ENCODE results near the gene KDM6A.

KDM6A gene

GRCh38 chrX:44943007-44943406 lies 70.0 kb downstream of the KDM6A start:
- H3K79me2 ChIP-seq (ENCODE audit: control insufficient read depth, insufficient read depth, low read length, poor library complexity) = no peaks in the 10 kb centered on the region
- H2BK5ac ChIP-seq (ENCODE audit: low read depth, low read length, poor library complexity) = no peak overlapping the region
- peaks cover 0 to 2% of the 10 kb centered on the region in 2 experiments for H3K4me1 ChIP-seq (ENCODE audit: control insufficient read depth in 1 of 2, insufficient read depth in 2 of 2, low read length in 2 of 2)
- no CpG with 5 or more reads among the region's 3 CpGs for WGBS (ENCODE audit: extremely low coverage, insufficient coverage, insufficient read length)
- no peak overlapping the region for H3K4me2 ChIP-seq (ENCODE audit: low read length)
- no peaks in the 10 kb centered on the region for H3K27me3 ChIP-seq (ENCODE audit: insufficient read depth, low read length)
- no peak overlapping the region for H3K23ac ChIP-seq (ENCODE audit: low read length)
- no peak overlapping the region for H3K9ac ChIP-seq (ENCODE audit: low read length)
- no peak overlapping the region for H3K4me3 ChIP-seq (ENCODE audit: low read depth, low read length)
- no peak overlapping the region for H3K4ac ChIP-seq (ENCODE audit: low read depth, low read length)
- no peak overlapping the region for H2AFZ ChIP-seq (ENCODE audit: insufficient read depth, low read length, poor library complexity)
- H2BK12ac ChIP-seq (ENCODE audit: low read length) = no peak overlapping the region
- H3K36me3 ChIP-seq (ENCODE audit: control insufficient read depth in 1 of 2, insufficient read depth in 2 of 2, low read length in 2 of 2) = no peaks in the 10 kb centered on the region
- H2BK120ac ChIP-seq (ENCODE audit: insufficient read depth, low read length, poor library complexity) = no peak overlapping the region
- no peak overlapping the region for H4K12ac ChIP-seq (ENCODE audit: low read depth, low read length)
- no peak overlapping the region for H4K8ac ChIP-seq (ENCODE audit: low read depth, low read length)
- H4K91ac ChIP-seq (ENCODE audit: low read depth, low read length) = no peak overlapping the region
- no peak overlapping the region for H2AK5ac ChIP-seq (ENCODE audit: low read length)
- no peaks in the 10 kb centered on the region for H3K9me3 ChIP-seq (ENCODE audit: insufficient read depth, low read depth, low read length)
- H3K18ac ChIP-seq (ENCODE audit: low read length) = no peak overlapping the region
- no peak overlapping the region for H3K14ac ChIP-seq (ENCODE audit: low read length)
- H3K79me1 ChIP-seq (ENCODE audit: low read length) = no peaks in the 10 kb centered on the region
- no peak for DNase-seq
- H3K27ac ChIP-seq (ENCODE audit: low read depth, low read length) = no peak overlapping the region

- H2BK5ac ChIP-seq (ENCODE audit: low read depth, low read length, poor library complexity) = no peak overlapping the region
- no peak overlapping the region for H4K12ac ChIP-seq (ENCODE audit: low read depth, low read length)
Measured at GRCh38 chrX:44944894-44945293, 71.9 kb downstream of the KDM6A start.

GRCh38 chrX:44945736-44946135 lies 72.7 kb downstream of the KDM6A start:
- Histone ChIP-seq H3K9ac (ENCODE audit: low read length) (no peak overlapping the region), H3K27ac (ENCODE audit: low read depth, low read length) (no peak overlapping the region), H3K79me2 (ENCODE audit: control insufficient read depth, insufficient read depth, low read length, poor library complexity) (no peaks in the 10 kb centered on the region), H3K18ac (ENCODE audit: low read length) (no peak overlapping the region), H3K79me1 (ENCODE audit: low read length) (no peaks in the 10 kb centered on the region), H3K4me3 (ENCODE audit: low read depth, low read length) (no peak overlapping the region), H3K27me3 (ENCODE audit: insufficient read depth, low read length) (no peaks in the 10 kb centered on the region), H2BK12ac (ENCODE audit: low read length) (no peak overlapping the region), H2AFZ (ENCODE audit: insufficient read depth, low read length, poor library complexity) (no peak overlapping the region), H2BK5ac (ENCODE audit: low read depth, low read length, poor library complexity) (no peak overlapping the region), H3K23ac (ENCODE audit: low read length) (no peak overlapping the region), H3K9me3 (ENCODE audit: insufficient read depth, low read depth, low read length) (no peaks in the 10 kb centered on the region), H3K4me2 (ENCODE audit: low read length) (no peak overlapping the region), H4K12ac (ENCODE audit: low read depth, low read length) (no peak overlapping the region), H2AK5ac (ENCODE audit: low read length) (no peak overlapping the region), H4K91ac (ENCODE audit: low read depth, low read length) (no peak overlapping the region), H3K36me3 (ENCODE audit: control insufficient read depth in 1 of 2, insufficient read depth in 2 of 2, low read length in 2 of 2) (no peaks in the 10 kb centered on the region), H2BK120ac (ENCODE audit: insufficient read depth, low read length, poor library complexity) (no peak overlapping the region), H3K14ac (ENCODE audit: low read length) (no peak overlapping the region), H3K4ac (ENCODE audit: low read depth, low read length) (no peak overlapping the region), H4K8ac (ENCODE audit: low read depth, low read length) (no peak overlapping the region), H3K4me1 (ENCODE audit: control insufficient read depth in 1 of 2, insufficient read depth in 2 of 2, low read length in 2 of 2) (no peaks in the 10 kb centered on the region)
- DNase-seq = peak; percentile 4 to 62
- no CpG with 5 or more reads among the region's 4 CpGs for WGBS (ENCODE audit: extremely low coverage, insufficient coverage, insufficient read length)

More at GRCh38 chrX:44944894-44945293, 71.9 kb downstream of the KDM6A start:
- H3K4me2 ChIP-seq (ENCODE audit: low read length) = no peak overlapping the region
- H3K4me1 ChIP-seq (ENCODE audit: control insufficient read depth in 1 of 2, insufficient read depth in 2 of 2, low read length in 2 of 2) = no peaks in the 10 kb centered on the region
- H3K27me3 ChIP-seq (ENCODE audit: insufficient read depth, low read length) = no peaks in the 10 kb centered on the region
- H3K23ac ChIP-seq (ENCODE audit: low read length) = no peak overlapping the region
- H2BK12ac ChIP-seq (ENCODE audit: low read length) = no peak overlapping the region
- no CpG with 5 or more reads among the region's 1 CpG for WGBS (ENCODE audit: extremely low coverage, insufficient coverage, insufficient read length)
- no peak overlapping the region for H4K91ac ChIP-seq (ENCODE audit: low read depth, low read length)
- no peak overlapping the region for H3K14ac ChIP-seq (ENCODE audit: low read length)
- DNase-seq = no peak
- no peaks in the 10 kb centered on the region for H3K79me1 ChIP-seq (ENCODE audit: low read length)
- no peak overlapping the region for H3K27ac ChIP-seq (ENCODE audit: low read depth, low read length)
- no peak overlapping the region for H3K9ac ChIP-seq (ENCODE audit: low read length)
- no peak overlapping the region for H2AFZ ChIP-seq (ENCODE audit: insufficient read depth, low read length, poor library complexity)
- H3K9me3 ChIP-seq (ENCODE audit: insufficient read depth, low read depth, low read length) = no peaks in the 10 kb centered on the region
- H3K79me2 ChIP-seq (ENCODE audit: control insufficient read depth, insufficient read depth, low read length, poor library complexity) = no peaks in the 10 kb centered on the region
- no peak overlapping the region for H2BK120ac ChIP-seq (ENCODE audit: insufficient read depth, low read length, poor library complexity)
- no peak overlapping the region for H3K18ac ChIP-seq (ENCODE audit: low read length)
- H3K4me3 ChIP-seq (ENCODE audit: low read depth, low read length) = no peak overlapping the region
- no peak overlapping the region for H2AK5ac ChIP-seq (ENCODE audit: low read length)
- no peaks in the 10 kb centered on the region for H3K36me3 ChIP-seq (ENCODE audit: control insufficient read depth in 1 of 2, insufficient read depth in 2 of 2, low read length in 2 of 2)
- no peak overlapping the region for H4K8ac ChIP-seq (ENCODE audit: low read depth, low read length)
- no peak overlapping the region for H3K4ac ChIP-seq (ENCODE audit: low read depth, low read length)

GRCh38 chrX:44946771-44947170 lies 73.8 kb downstream of the KDM6A start:
- no peak overlapping the region for H3K27ac ChIP-seq (ENCODE audit: low read depth, low read length)
- no CpG with 5 or more reads among the region's 4 CpGs for WGBS (ENCODE audit: extremely low coverage, insufficient coverage, insufficient read length)
- no peaks in the 10 kb centered on the region for H3K9me3 ChIP-seq (ENCODE audit: insufficient read depth, low read depth, low read length)
- no peak overlapping the region for H4K8ac ChIP-seq (ENCODE audit: low read depth, low read length)
- H2BK12ac ChIP-seq (ENCODE audit: low read length) = no peak overlapping the region
- H3K27me3 ChIP-seq (ENCODE audit: insufficient read depth, low read length) = no peaks in the 10 kb centered on the region
- no peak overlapping the region for H3K14ac ChIP-seq (ENCODE audit: low read length)
- no peak for DNase-seq
- no peak overlapping the region for H2BK120ac ChIP-seq (ENCODE audit: insufficient read depth, low read length, poor library complexity)
- H3K4me3 ChIP-seq (ENCODE audit: low read depth, low read length) = no peak overlapping the region
- no peak overlapping the region for H3K4me2 ChIP-seq (ENCODE audit: low read length)
- H3K18ac ChIP-seq (ENCODE audit: low read length) = no peak overlapping the region
- no peak overlapping the region for H3K23ac ChIP-seq (ENCODE audit: low read length)
- H3K79me2 ChIP-seq (ENCODE audit: control insufficient read depth, insufficient read depth, low read length, poor library complexity) = no peaks in the 10 kb centered on the region
- H3K36me3 ChIP-seq (ENCODE audit: control insufficient read depth in 1 of 2, insufficient read depth in 2 of 2, low read length in 2 of 2) = no peaks in the 10 kb centered on the region
- H2AFZ ChIP-seq (ENCODE audit: insufficient read depth, low read length, poor library complexity) = no peak overlapping the region
- no peak overlapping the region for H3K4ac ChIP-seq (ENCODE audit: low read depth, low read length)
- H4K12ac ChIP-seq (ENCODE audit: low read depth, low read length) = no peak overlapping the region
- no peak overlapping the region for H2BK5ac ChIP-seq (ENCODE audit: low read depth, low read length, poor library complexity)
- H3K79me1 ChIP-seq (ENCODE audit: low read length) = no peaks in the 10 kb centered on the region
- H2AK5ac ChIP-seq (ENCODE audit: low read length) = no peak overlapping the region
- no peak overlapping the region for H4K91ac ChIP-seq (ENCODE audit: low read depth, low read length)
- no peak overlapping the region for H3K9ac ChIP-seq (ENCODE audit: low read length)
- H3K4me1 ChIP-seq (ENCODE audit: control insufficient read depth in 1 of 2, insufficient read depth in 2 of 2, low read length in 2 of 2) = no peaks in the 10 kb centered on the region

All from trophoblast cell (in vitro differentiated cells and primary cell).